Measurements from ENCODE around the gene ATG9A. TPM values are rescaled to one million over a fixed set of nuclear protein-coding genes. Genes with fewer than 3 reads are reported as not detected.

The ATG9A gene
- total and polyA plus RNA-seq, 9 of the 15 experiments (the other 6 are each of a cell fraction or from before 2014, with no cell fraction given) = 0.25 to 65.6 (median 23.4) TPM

DNA sequence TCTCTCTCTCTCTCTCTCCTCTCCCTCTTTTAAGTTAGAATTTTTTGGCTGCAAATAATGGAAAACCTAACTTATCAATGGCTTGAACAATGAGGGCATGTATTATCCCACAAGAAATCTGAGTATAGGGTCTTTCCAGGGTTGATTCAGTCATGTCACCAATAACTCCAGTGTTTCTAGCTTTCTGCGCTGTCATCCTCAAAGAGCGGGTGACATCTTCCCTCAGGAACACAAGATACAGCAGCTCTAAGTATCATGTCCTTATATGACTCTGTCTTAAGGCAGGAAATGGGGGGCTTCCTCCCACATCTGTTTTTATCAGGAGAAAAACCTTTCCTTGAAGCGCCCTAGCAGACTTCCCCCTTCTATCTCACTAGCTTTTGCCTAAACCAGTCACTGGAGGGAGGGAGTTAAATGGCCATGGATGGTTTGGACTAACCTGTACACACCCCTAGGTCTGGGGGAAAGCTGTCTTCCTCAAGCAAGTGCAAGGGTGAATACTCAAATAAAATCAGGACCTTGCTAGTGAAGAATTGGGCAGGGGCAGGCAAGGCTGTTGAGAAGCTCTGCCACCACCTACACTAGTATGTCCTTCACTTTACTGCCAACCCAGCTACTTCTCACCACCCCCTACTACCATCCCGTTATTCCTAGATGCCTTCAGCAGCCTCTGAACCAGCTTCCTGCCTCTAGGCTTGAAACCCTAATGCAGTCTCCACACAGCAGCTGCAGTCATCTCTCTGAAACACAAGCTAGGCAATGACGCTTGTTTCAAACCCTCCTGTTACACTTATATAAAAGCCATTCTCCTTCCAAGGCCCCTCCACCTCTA lies 31.8 kb upstream of the ATG9A start (continued):
- TF ChIP-seq ATF7 (IDR thresholded peaks at IDR 0.05) (peak; percentile 43; the same call in 1 of the 2 replicates), KLF10 (CRISPR knock-in tag; IDR thresholded peaks at IDR 0.05) (no peak), ZNF197 (CRISPR knock-in tag; IDR thresholded peaks at IDR 0.05; ENCODE audit: low read depth) (no peak), CBX3 (IDR thresholded peaks at IDR 0.05; ENCODE audit: borderline replicate concordance in 1 of 2, low read length in 2 of 2) (no peak), SLC30A9 (CRISPR knock-in tag; IDR thresholded peaks at IDR 0.05) (no peak), SMARCC2 (IDR thresholded peaks at IDR 0.05; ENCODE audit: low read depth) (no peak), ZC3H8 (IDR thresholded peaks at IDR 0.05) (no peak), MAFF (IDR thresholded peaks at IDR 0.05; ENCODE audit: low read length) (0 out of 2 replicates have a peak, but pooled peaks have one; percentile 19), BCOR (IDR thresholded peaks at IDR 0.05) (no peak), MTA3 (IDR thresholded peaks at IDR 0.05; ENCODE audit: borderline replicate concordance) (0 out of 2 replicates have a peak, but pooled peaks have one; percentile 16), SRF (CRISPR knock-in tag; IDR thresholded peaks at IDR 0.05) (peak in 1 of 2 experiments; percentile 44; a peak in 1 of 4 replicates)
- TF ChIP-seq, protein P1, sequence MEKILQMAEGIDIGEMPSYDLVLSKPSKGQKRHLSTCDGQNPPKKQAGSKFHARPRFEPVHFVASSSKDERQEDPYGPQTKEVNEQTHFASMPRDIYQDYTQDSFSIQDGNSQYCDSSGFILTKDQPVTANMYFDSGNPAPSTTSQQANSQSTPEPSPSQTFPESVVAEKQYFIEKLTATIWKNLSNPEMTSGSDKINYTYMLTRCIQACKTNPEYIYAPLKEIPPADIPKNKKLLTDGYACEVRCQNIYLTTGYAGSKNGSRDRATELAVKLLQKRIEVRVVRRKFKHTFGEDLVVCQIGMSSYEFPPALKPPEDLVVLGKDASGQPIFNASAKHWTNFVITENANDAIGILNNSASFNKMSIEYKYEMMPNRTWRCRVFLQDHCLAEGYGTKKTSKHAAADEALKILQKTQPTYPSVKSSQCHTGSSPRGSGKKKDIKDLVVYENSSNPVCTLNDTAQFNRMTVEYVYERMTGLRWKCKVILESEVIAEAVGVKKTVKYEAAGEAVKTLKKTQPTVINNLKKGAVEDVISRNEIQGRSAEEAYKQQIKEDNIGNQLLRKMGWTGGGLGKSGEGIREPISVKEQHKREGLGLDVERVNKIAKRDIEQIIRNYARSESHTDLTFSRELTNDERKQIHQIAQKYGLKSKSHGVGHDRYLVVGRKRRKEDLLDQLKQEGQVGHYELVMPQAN (IDR thresholded peaks at IDR 0.05; ENCODE audit: borderline replicate concordance) = no peak
- TF ChIP-seq, protein P2, sequence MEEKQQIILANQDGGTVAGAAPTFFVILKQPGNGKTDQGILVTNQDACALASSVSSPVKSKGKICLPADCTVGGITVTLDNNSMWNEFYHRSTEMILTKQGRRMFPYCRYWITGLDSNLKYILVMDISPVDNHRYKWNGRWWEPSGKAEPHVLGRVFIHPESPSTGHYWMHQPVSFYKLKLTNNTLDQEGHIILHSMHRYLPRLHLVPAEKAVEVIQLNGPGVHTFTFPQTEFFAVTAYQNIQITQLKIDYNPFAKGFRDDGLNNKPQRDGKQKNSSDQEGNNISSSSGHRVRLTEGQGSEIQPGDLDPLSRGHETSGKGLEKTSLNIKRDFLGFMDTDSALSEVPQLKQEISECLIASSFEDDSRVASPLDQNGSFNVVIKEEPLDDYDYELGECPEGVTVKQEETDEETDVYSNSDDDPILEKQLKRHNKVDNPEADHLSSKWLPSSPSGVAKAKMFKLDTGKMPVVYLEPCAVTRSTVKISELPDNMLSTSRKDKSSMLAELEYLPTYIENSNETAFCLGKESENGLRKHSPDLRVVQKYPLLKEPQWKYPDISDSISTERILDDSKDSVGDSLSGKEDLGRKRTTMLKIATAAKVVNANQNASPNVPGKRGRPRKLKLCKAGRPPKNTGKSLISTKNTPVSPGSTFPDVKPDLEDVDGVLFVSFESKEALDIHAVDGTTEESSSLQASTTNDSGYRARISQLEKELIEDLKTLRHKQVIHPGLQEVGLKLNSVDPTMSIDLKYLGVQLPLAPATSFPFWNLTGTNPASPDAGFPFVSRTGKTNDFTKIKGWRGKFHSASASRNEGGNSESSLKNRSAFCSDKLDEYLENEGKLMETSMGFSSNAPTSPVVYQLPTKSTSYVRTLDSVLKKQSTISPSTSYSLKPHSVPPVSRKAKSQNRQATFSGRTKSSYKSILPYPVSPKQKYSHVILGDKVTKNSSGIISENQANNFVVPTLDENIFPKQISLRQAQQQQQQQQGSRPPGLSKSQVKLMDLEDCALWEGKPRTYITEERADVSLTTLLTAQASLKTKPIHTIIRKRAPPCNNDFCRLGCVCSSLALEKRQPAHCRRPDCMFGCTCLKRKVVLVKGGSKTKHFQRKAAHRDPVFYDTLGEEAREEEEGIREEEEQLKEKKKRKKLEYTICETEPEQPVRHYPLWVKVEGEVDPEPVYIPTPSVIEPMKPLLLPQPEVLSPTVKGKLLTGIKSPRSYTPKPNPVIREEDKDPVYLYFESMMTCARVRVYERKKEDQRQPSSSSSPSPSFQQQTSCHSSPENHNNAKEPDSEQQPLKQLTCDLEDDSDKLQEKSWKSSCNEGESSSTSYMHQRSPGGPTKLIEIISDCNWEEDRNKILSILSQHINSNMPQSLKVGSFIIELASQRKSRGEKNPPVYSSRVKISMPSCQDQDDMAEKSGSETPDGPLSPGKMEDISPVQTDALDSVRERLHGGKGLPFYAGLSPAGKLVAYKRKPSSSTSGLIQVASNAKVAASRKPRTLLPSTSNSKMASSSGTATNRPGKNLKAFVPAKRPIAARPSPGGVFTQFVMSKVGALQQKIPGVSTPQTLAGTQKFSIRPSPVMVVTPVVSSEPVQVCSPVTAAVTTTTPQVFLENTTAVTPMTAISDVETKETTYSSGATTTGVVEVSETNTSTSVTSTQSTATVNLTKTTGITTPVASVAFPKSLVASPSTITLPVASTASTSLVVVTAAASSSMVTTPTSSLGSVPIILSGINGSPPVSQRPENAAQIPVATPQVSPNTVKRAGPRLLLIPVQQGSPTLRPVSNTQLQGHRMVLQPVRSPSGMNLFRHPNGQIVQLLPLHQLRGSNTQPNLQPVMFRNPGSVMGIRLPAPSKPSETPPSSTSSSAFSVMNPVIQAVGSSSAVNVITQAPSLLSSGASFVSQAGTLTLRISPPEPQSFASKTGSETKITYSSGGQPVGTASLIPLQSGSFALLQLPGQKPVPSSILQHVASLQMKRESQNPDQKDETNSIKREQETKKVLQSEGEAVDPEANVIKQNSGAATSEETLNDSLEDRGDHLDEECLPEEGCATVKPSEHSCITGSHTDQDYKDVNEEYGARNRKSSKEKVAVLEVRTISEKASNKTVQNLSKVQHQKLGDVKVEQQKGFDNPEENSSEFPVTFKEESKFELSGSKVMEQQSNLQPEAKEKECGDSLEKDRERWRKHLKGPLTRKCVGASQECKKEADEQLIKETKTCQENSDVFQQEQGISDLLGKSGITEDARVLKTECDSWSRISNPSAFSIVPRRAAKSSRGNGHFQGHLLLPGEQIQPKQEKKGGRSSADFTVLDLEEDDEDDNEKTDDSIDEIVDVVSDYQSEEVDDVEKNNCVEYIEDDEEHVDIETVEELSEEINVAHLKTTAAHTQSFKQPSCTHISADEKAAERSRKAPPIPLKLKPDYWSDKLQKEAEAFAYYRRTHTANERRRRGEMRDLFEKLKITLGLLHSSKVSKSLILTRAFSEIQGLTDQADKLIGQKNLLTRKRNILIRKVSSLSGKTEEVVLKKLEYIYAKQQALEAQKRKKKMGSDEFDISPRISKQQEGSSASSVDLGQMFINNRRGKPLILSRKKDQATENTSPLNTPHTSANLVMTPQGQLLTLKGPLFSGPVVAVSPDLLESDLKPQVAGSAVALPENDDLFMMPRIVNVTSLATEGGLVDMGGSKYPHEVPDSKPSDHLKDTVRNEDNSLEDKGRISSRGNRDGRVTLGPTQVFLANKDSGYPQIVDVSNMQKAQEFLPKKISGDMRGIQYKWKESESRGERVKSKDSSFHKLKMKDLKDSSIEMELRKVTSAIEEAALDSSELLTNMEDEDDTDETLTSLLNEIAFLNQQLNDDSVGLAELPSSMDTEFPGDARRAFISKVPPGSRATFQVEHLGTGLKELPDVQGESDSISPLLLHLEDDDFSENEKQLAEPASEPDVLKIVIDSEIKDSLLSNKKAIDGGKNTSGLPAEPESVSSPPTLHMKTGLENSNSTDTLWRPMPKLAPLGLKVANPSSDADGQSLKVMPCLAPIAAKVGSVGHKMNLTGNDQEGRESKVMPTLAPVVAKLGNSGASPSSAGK (IDR thresholded peaks at IDR 0.05) = no peak
- TF ChIP-seq, protein P3, sequence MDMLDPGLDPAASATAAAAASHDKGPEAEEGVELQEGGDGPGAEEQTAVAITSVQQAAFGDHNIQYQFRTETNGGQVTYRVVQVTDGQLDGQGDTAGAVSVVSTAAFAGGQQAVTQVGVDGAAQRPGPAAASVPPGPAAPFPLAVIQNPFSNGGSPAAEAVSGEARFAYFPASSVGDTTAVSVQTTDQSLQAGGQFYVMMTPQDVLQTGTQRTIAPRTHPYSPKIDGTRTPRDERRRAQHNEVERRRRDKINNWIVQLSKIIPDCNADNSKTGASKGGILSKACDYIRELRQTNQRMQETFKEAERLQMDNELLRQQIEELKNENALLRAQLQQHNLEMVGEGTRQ (CRISPR knock-in tag; IDR thresholded peaks at IDR 0.05) = no peak
